OCI-LY3 (cell line): ENCODE data around the gene BTG2.

ENCODE experiments used
- CTCF ChIP-seq: fragments of 200-600, 300-600 bp; sonication (generic); IDR thresholded peaks from 2 replicates; pipeline ENCODE4 v1.5.1; 2014; ENCODE audit warnings: antibody characterized with exemption, low read length, low read depth
- EZH2phosphoT487 ChIP-seq: fragments of 200-600 bp; shearing (Covaris generic); IDR thresholded peaks from 2 replicates; pipeline ENCODE4 v1.6.1; 2018; ENCODE audit warnings: antibody characterized with exemption, mixed run types, low read depth

DNA sequence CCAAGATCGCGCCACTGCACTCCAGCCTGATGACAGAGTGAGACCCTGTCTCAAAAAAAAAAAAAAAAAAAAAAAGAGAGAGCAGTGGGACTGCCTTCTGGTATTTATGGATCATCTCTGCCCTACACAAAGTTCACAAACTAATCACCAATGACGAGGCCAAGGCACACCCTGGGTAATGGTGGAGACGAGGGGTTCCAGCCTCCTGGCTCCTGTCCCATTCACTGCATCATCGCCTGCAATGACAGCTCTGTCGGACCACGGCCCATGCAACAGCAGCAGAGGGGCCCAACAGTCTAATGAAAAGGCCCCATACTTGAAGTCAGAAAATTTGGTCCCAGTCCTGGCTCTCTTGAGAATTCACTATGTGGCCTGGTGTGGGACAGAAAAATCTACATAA lies 2.9 kb upstream of the BTG2 start:
- TF ChIP-seq CTCF = no peak
- no peak for TF ChIP-seq EZH2phosphoT487
